Transverse colon (tissue), 4 donors: Measurements from ENCODE around the gene PLIN4.

Experiments used
- CTCF ChIP-seq, 5 experiments: fragments of 200-600 bp in 3 of 5; fragments of 450-650 bp in 2 of 5; sonication (generic) in 3 of 5; IDR thresholded peaks; 1 replicate in 2 of 5; 2 replicates in 3 of 5; pipeline ENCODE4 v1.5.1; 2016 to 2017; ENCODE audit warnings: antibody characterized with exemption in 5 of 5, inconsistent platforms in 3 of 5, mild to moderate bottlenecking in 2 of 5, moderate library complexity in 1 of 5
- EP300 ChIP-seq: sonication (generic); formaldehyde crosslinking; IDR thresholded peaks from one replicate; pipeline ENCODE4 v1.6.1; 2017; ENCODE audit warnings: antibody characterized with exemption, low read depth
- POLR2A ChIP-seq: fragments of 450-650 bp; IDR thresholded peaks from one replicate; pipeline ENCODE4 v1.6.1; 2016; ENCODE audit warnings: antibody characterized with exemption, mild to moderate bottlenecking, moderate library complexity
- POLR2AphosphoS5 ChIP-seq, 3 donors: sonication (generic); formaldehyde crosslinking; IDR thresholded peaks; one replicate each; pipeline ENCODE4 v1.6.1; 2016; ENCODE audit warnings: antibody characterized with exemption in 3 of 3

DNA sequence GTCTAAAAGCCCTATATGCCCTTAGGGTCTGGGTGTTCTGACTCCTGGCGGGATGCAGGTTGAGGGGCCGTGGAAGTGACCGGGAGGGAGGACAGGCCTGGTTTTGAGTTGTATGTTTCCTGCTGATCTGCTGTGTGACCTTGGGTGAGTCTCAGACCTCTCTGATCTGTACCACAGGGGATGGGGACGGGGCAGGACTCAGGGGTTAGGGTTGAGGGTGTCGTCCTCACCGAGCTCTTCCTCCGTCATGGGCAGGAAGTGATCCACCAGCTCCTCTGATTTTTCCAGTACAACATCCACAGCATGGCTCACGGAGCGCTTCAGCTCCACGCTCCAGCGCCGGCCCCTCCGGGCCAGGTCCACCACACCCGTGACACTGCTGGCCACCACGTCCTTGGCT is 10.6 kb upstream of the PLIN4 start:
- no peak for TF ChIP-seq CTCF (IDR thresholded peaks at IDR 0.05)
- no peak for TF ChIP-seq POLR2A
- TF ChIP-seq EP300, result no peak
- no peak for TF ChIP-seq POLR2AphosphoS5 (IDR thresholded peaks at IDR 0.05)
